ENCODE measurements around the gene MICAL2. TPM values are rescaled to one million over a fixed set of nuclear protein-coding genes. Genes with fewer than 3 reads are reported as not detected.

Gene MICAL2
- total and polyA plus RNA-seq, 2 donors (not counting 1 experiment from before 2014, with no cell fraction given): 0.32 to 0.40 TPM

DNA sequence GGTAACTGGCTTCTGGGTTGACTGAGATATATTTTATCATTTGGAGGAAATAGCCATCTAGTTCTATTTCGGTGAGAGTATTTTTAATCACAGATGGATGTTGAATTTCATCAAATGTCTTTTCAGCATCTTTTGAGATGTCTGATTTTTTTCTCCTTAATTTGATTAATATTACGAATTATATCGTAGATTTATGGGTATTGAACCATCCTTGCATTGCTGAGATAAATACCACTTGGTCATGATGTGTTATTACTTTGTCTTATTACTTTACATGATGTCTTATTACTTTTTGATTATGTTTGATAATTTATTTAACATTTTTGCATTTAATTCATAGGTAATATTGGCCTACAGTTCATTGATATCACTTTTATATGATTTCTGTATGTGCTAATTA is 188.2 kb downstream of the MICAL2 start:
- H3K4me2 ChIP-seq (replicated peaks; ENCODE audit: low read depth, low read length, poor library complexity, severe bottlenecking): no peak overlapping the region
- POLR2A ChIA-PET: no interaction called here
- peaks cover 0 to 3% (median 0%) of the 10 kb centered on the region in 4 experiments for H3K27me3 ChIP-seq (replicated peaks in 1 of 4; ENCODE audit: control extremely low read depth in 1 of 4, control insufficient read depth in 3 of 4, insufficient read depth in 4 of 4, low read length in 3 of 4)
- no peak overlapping the region for H3K9ac ChIP-seq (ENCODE audit: low read length)
- Mint-ChIP-seq H3K4me1 (no peaks in the 10 kb centered on the region), H3K27ac (no peak overlapping the region), H3K4me3 (no peak overlapping the region), H3K27me3 (no peaks in the 10 kb centered on the region), H3K9me3 (ENCODE audit: insufficient read depth) (peaks cover 9% of the 10 kb centered on the region)
- H3K4me1 ChIP-seq (ENCODE audit: control insufficient read depth in 2 of 2, insufficient read depth in 2 of 2, low read length in 2 of 2): no peaks in the 10 kb centered on the region
- CTCF ChIA-PET: no interaction called here
- DNase-seq: no peak
- H3K27ac ChIP-seq (ENCODE audit: low read length in 2 of 2): no peak overlapping the region
- intact Hi-C loops (cut with micrococcal nuclease): no loop called here
- ATAC-seq (ENCODE audit: low read depth): no peak
- peaks cover 0 to 4% (median 3%) of the 10 kb centered on the region in 3 donors for H3K9me3 ChIP-seq (ENCODE audit: control extremely low read depth in 1 of 3, control insufficient read depth in 2 of 3, insufficient read depth in 1 of 3, low read length in 2 of 3)
- H3K4me3 ChIP-seq (ENCODE audit: control extremely low read depth in 1 of 5, extremely low read depth in 1 of 5, insufficient read depth in 1 of 5, low read depth in 2 of 5, low read length in 4 of 5): no peak overlapping the region
- H3K36me3 ChIP-seq (replicated peaks in 1 of 2; ENCODE audit: control extremely low read depth in 1 of 2, control insufficient read depth in 1 of 2, extremely low read depth in 1 of 2, insufficient read depth in 2 of 2, low read length in 1 of 2): no peaks in the 10 kb centered on the region
- TF ChIP-seq CTCF (IDR thresholded peaks at IDR 0.05): no peak
- TF ChIP-seq EZH2 (IDR thresholded peaks at IDR 0.05; ENCODE audit: borderline replicate concordance, insufficient read depth, low read depth, low read length, poor library complexity, severe bottlenecking): no peak
- no peaks in the 10 kb centered on the region for H3K79me2 ChIP-seq (ENCODE audit: control insufficient read depth, insufficient read depth, low read length)
- no CpG with 5 or more reads among the region's 3 CpGs for WGBS (ENCODE audit: insufficient coverage)
- no peak overlapping the region for H2AFZ ChIP-seq (ENCODE audit: insufficient read depth, low read depth, low read length, poor library complexity, severe bottlenecking)
- H4K20me1 ChIP-seq (ENCODE audit: control insufficient read depth, insufficient read depth, low read length, poor library complexity, severe bottlenecking): no peaks in the 10 kb centered on the region

- CTCF ChIA-PET: no interaction called here
- intact Hi-C loops (cut with micrococcal nuclease): no loop called here
- H3K9ac ChIP-seq (ENCODE audit: low read length): no peak overlapping the region
- no peak overlapping the region for H2AFZ ChIP-seq (ENCODE audit: insufficient read depth, low read depth, low read length, poor library complexity, severe bottlenecking)
- Mint-ChIP-seq H3K4me3 (no peak overlapping the region), H3K27me3 (no peaks in the 10 kb centered on the region), H3K27ac (no peak overlapping the region), H3K9me3 (ENCODE audit: insufficient read depth) (peaks cover 9% of the 10 kb centered on the region), H3K4me1 (no peaks in the 10 kb centered on the region)
- no peak overlapping the region for H3K27ac ChIP-seq (ENCODE audit: low read length in 2 of 2)
- H3K27me3 ChIP-seq (replicated peaks in 1 of 4; ENCODE audit: control extremely low read depth in 1 of 4, control insufficient read depth in 3 of 4, insufficient read depth in 4 of 4, low read length in 3 of 4): peaks cover 0 to 3% (median 0%) of the 10 kb centered on the region in 4 experiments
- peaks cover 0 to 4% (median 3%) of the 10 kb centered on the region in 3 donors for H3K9me3 ChIP-seq (ENCODE audit: control extremely low read depth in 1 of 3, control insufficient read depth in 2 of 3, insufficient read depth in 1 of 3, low read length in 2 of 3)
- DNase-seq: no peak
- no peak overlapping the region for H3K4me3 ChIP-seq (ENCODE audit: control extremely low read depth in 1 of 5, extremely low read depth in 1 of 5, insufficient read depth in 1 of 5, low read depth in 2 of 5, low read length in 4 of 5)
- no peaks in the 10 kb centered on the region for H3K36me3 ChIP-seq (replicated peaks in 1 of 2; ENCODE audit: control extremely low read depth in 1 of 2, control insufficient read depth in 1 of 2, extremely low read depth in 1 of 2, insufficient read depth in 2 of 2, low read length in 1 of 2)
- H4K20me1 ChIP-seq (ENCODE audit: control insufficient read depth, insufficient read depth, low read length, poor library complexity, severe bottlenecking): no peaks in the 10 kb centered on the region
- no peaks in the 10 kb centered on the region for H3K4me1 ChIP-seq (ENCODE audit: control insufficient read depth in 2 of 2, insufficient read depth in 2 of 2, low read length in 2 of 2)
- no peaks in the 10 kb centered on the region for H3K79me2 ChIP-seq (ENCODE audit: control insufficient read depth, insufficient read depth, low read length)
- TF ChIP-seq EZH2 (IDR thresholded peaks at IDR 0.05; ENCODE audit: borderline replicate concordance, insufficient read depth, low read depth, low read length, poor library complexity, severe bottlenecking): no peak
- TF ChIP-seq CTCF (IDR thresholded peaks at IDR 0.05): no peak
- ATAC-seq (ENCODE audit: low read depth): no peak
- POLR2A ChIA-PET: no interaction called here
- WGBS (ENCODE audit: insufficient coverage): 90% methylated on average over 2 of the region's 3 CpGs
- no peak overlapping the region for H3K4me2 ChIP-seq (replicated peaks; ENCODE audit: low read depth, low read length, poor library complexity, severe bottlenecking)
These were observed 191.0 kb downstream of the MICAL2 start for GRCh38 chr11:12301379-12301778.

Measured in B cell (primary cell).